Measurements from ENCODE around the gene OPN4. TPM values are rescaled to one million over a fixed set of nuclear protein-coding genes. Genes with fewer than 3 reads are reported as not detected.

Gene OPN4
- total and polyA plus RNA-seq, 2 of the 8 experiments (the other 6 are each of a cell fraction or from before 2014, with no cell fraction given), result not detected

DNA sequence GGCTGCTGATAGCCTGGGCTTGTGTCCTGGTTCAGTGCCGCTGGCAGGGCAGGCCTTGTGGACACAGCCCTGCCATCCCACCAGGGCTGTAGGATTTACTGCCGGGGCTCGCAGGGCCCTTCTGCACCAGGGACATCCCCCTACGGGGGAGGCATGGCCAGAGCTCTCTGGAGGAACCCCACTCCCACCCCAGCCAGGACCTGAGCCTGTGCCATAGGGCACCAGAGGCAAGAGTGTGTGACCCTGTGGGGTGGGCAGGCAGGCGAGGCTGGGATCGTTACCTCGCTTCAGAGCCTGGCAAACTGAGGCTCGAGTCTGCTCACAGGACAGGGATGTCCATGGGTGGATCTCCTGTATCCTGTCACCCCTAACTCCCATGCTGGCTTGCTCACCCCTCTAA lies 16.5 kb downstream of the OPN4 start:
- Histone ChIP-seq H3K9ac (replicated peaks in 1 of 4; ENCODE audit: extremely low read depth in 1 of 4, low read depth in 3 of 4, low read length in 3 of 4) (no peak overlapping the region), H2AK5ac (ENCODE audit: low read depth, low read length) (no peak overlapping the region), H2BK120ac (replicated peaks; ENCODE audit: low read depth, low read length) (no peak overlapping the region), H4K5ac (ENCODE audit: insufficient read length, low read depth, low read length) (no peak overlapping the region), H3K4ac (replicated peaks; ENCODE audit: insufficient read length, low read depth, low read length) (peak overlapping the region; percentile 69), H3K4me3 (ENCODE audit: extremely low read depth in 1 of 4, insufficient read depth in 2 of 4, low read depth in 3 of 4, low read length in 4 of 4) (no peak overlapping the region), H4K91ac (replicated peaks; ENCODE audit: insufficient read length, low read length) (no peak overlapping the region), H3K36me3 (ENCODE audit: control insufficient read depth in 2 of 4, insufficient read depth in 4 of 4, low read length in 3 of 4) (no peaks in the 10 kb centered on the region), H4K8ac (ENCODE audit: extremely low read depth, insufficient read depth, low read length) (no peak overlapping the region), H3K4me1 (replicated peaks in 1 of 4; ENCODE audit: control insufficient read depth in 3 of 4, insufficient read depth in 4 of 4, low read length in 3 of 4) (peaks cover 3 to 43% (median 25%) of the 10 kb centered on the region in 4 experiments), H2AFZ (ENCODE audit: low read length) (no peak overlapping the region), H3K79me2 (ENCODE audit: control insufficient read depth in 1 of 2, insufficient read depth in 2 of 2, low read length in 2 of 2) (no peaks in the 10 kb centered on the region), H3K23ac (ENCODE audit: insufficient read length) (no peak overlapping the region), H2BK20ac (ENCODE audit: low read length) (peak overlapping the region; percentile 32; the same call in 1 of the 2 replicates), H3K56ac (replicated peaks; ENCODE audit: insufficient read length, low read depth, low read length) (no peak overlapping the region), H3K14ac (ENCODE audit: insufficient read length) (no peak overlapping the region), H3K79me1 (ENCODE audit: low read depth, low read length) (no peaks in the 10 kb centered on the region), H2BK15ac (ENCODE audit: low read length) (0 out of 2 replicates have a peak overlapping the region, but pooled peaks have one; percentile 61), H3K27ac (ENCODE audit: low read depth, low read length) (no peak overlapping the region), H4K20me1 (replicated peaks in 1 of 2; ENCODE audit: control insufficient read depth in 1 of 2, insufficient read depth in 2 of 2, low read length in 2 of 2) (no peaks in the 10 kb centered on the region), H2BK12ac (ENCODE audit: low read depth, low read length) (peak overlapping the region; percentile 43; the same call in 1 of the 2 replicates), H3K18ac (ENCODE audit: extremely low read depth, low read length) (peak overlapping the region; percentile 15), H3K23me2 (ENCODE audit: low read depth, low read length) (no peaks in the 10 kb centered on the region), H2BK5ac (ENCODE audit: low read depth, low read length) (peak overlapping the region; percentile 20; the same call in 1 of the 2 replicates), H3K27me3 (replicated peaks in 1 of 4; ENCODE audit: control insufficient read depth in 3 of 4, extremely low read depth in 1 of 4, insufficient read depth in 3 of 4, low read length in 3 of 4) (no peaks in the 10 kb centered on the region), H3K9me3 (ENCODE audit: insufficient read depth in 2 of 2, low read depth in 1 of 2, low read length in 1 of 2) (no peaks in the 10 kb centered on the region), H3K4me2 (ENCODE audit: insufficient read depth in 1 of 2, low read depth in 2 of 2, low read length in 2 of 2) (no peak overlapping the region)
- DNase-seq (ENCODE audit: low read depth in 1 of 2, low spot score in 2 of 2) (no peak), FAIRE-seq (no peak)
- ChIA-PET CTCF (ENCODE audit: partially characterized antibody) (interaction anchor here (0.7 to 2.7 kb wide), 6 partner anchors 10 to 268 kb away, joined by 3 to 18 read pairs (median 6); no protein-coding TSS in a partner anchor), POLR2A (ENCODE audit: partially characterized antibody) (interaction anchor here (1.0 to 1.1 kb wide), 2 partner anchors 29 to 264 kb away, joined by 3 to 5 read pairs; no protein-coding TSS in a partner anchor)
- WGBS, 2 experiments (ENCODE audit: extremely low coverage in 1 of 2, insufficient coverage in 1 of 2, insufficient read length in 1 of 2, insufficient replicate concordance in 2 of 2, low coverage in 1 of 2, low lambda C conversion rate in 2 of 2, missing lambda C conversion rate in 1 of 2), result 97% methylated on average over 8 of the region's 8 CpGs; no CpG with 5 or more reads in 1 of the 2 experiments
- TF ChIP-seq HDAC2 (IDR thresholded peaks at IDR 0.05; ENCODE audit: borderline replicate concordance in 1 of 2, low read depth in 2 of 2, low read length in 2 of 2) (no peak), MAFK (IDR thresholded peaks at IDR 0.05; ENCODE audit: low read depth, low read length) (no peak), CHD2 (IDR thresholded peaks at IDR 0.05; ENCODE audit: low read length) (no peak), SAP30 (IDR thresholded peaks at IDR 0.05; ENCODE audit: insufficient read depth, insufficient replicate concordance, low read length) (no peak), POU5F1 (IDR thresholded peaks at IDR 0.05; ENCODE audit: low read depth, low read length) (no peak), TAF1 (IDR thresholded peaks at IDR 0.05; ENCODE audit: low read depth, low read length) (no peak), CEBPB (IDR thresholded peaks at IDR 0.05; ENCODE audit: low read depth, low read length) (no peak), POLR2AphosphoS5 (IDR thresholded peaks at IDR 0.05; ENCODE audit: low read depth, low read length) (no peak)
- TF ChIP-seq, protein P1, sequence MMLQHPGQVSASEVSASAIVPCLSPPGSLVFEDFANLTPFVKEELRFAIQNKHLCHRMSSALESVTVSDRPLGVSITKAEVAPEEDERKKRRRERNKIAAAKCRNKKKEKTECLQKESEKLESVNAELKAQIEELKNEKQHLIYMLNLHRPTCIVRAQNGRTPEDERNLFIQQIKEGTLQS (IDR thresholded peaks at IDR 0.05; ENCODE audit: insufficient read depth, low read depth, low read length), result no peak

Data from H1 (cell line).